Measurements from ENCODE around the gene PTPN21. TPM values are rescaled to one million over a fixed set of nuclear protein-coding genes. Genes with fewer than 3 reads are reported as not detected.

The PTPN21 gene
- total and polyA plus RNA-seq, 2 of the 13 experiments (the other 11 are each of a cell fraction or from before 2014, with no cell fraction given): 2.0 to 3.7 TPM

- Histone ChIP-seq H3K79me2 (ENCODE audit: insufficient read depth, low read length) (no peaks in the 10 kb centered on the region), H3K4me3 (replicated peaks in 1 of 3; ENCODE audit: insufficient read depth in 1 of 3, low read depth in 2 of 3, low read length in 3 of 3) (no peak overlapping the region), H3K36me3 (replicated peaks in 1 of 2; ENCODE audit: control insufficient read depth in 1 of 2, insufficient read depth in 2 of 2, low read length in 2 of 2) (peaks cover 2 to 3% of the 10 kb centered on the region in 2 experiments; a peak in 2 of 5 replicates), H3K9me3 (ENCODE audit: low read length) (peaks cover 5% of the 10 kb centered on the region; the same call in 1 of the 2 replicates), H3K9ac (ENCODE audit: insufficient read depth, low read depth, low read length) (no peak overlapping the region), H2AFZ (ENCODE audit: low read length) (no peak overlapping the region), H3K4me1 (ENCODE audit: insufficient read depth, low read length) (no peaks in the 10 kb centered on the region), H3K4me2 (ENCODE audit: low read depth, low read length) (no peak overlapping the region), H3K27me3 (ENCODE audit: control insufficient read depth in 1 of 2, insufficient read depth in 2 of 2, low read length in 2 of 2) (no peaks in the 10 kb centered on the region), H4K20me1 (ENCODE audit: insufficient read depth, low read length) (no peaks in the 10 kb centered on the region), H3K27ac (ENCODE audit: extremely low read length, insufficient read depth, low read length) (no peak overlapping the region)
- ChIA-PET POLR2A (no interaction called here), CTCF (ENCODE audit: low intra/inter-chr PET ratio, low total read pairs) (no interaction called here)
- DNase-seq (ENCODE audit: low spot score): no peak
- BruUV-seq (replicated peaks): no TSS peak
- intact Hi-C loops (cut with micrococcal nuclease; ENCODE audit: unreplicated experiment) (no loop called here), in situ Hi-C loops (cut with HindIII; ENCODE audit: extremely low pct_ligation_motif_present, low pct_unique_long_range_greater_than_20kb) (no loop called here)
- FAIRE-seq: no peak
- no peak for ATAC-seq
- TF ChIP-seq ARID4A (CRISPR knock-in tag; IDR thresholded peaks at IDR 0.05; ENCODE audit: borderline replicate concordance) (no peak), SIX1 (CRISPR knock-in tag; IDR thresholded peaks at IDR 0.05; ENCODE audit: borderline replicate concordance) (no peak), FOSL1 (CRISPR knock-in tag; IDR thresholded peaks at IDR 0.05; ENCODE audit: borderline replicate concordance) (no peak), ZNF350 (CRISPR knock-in tag; IDR thresholded peaks at IDR 0.05; ENCODE audit: borderline replicate concordance, low read depth) (no peak), IRF9 (CRISPR knock-in tag; IDR thresholded peaks at IDR 0.05; ENCODE audit: borderline replicate concordance) (no peak)
Observed at GRCh38 chr14:88422047-88422446, 132.8 kb downstream of the PTPN21 start.
